OCI-LY7 (cell line): Measurements from ENCODE around the gene ZNF407. TPM values are rescaled to one million over a fixed set of nuclear protein-coding genes. Genes with fewer than 3 reads are reported as not detected.

Experiments used
- BruUV-seq: library from RNA; stranded (reverse); fragments of 400-500 nt; replicated peaks from 2 replicates; lab custom pipeline; 2021; lab: Mats Ljungman, UMichigan
- CTCF ChIA-PET: fragments of 300-600 bp; sonication (Branson Sonifier 250); formaldehyde crosslinking; loops from one replicate; lab custom pipeline; 2022; ENCODE audit warnings: antibody characterized with exemption; ENCODE audit not compliant: unreplicated experiment; lab: Charles Lee
- POLR2A ChIA-PET: fragments of 300-600 bp; sonication (Branson Sonifier 250); formaldehyde crosslinking; loops from one replicate; lab custom pipeline; 2022; ENCODE audit warnings: antibody characterized with exemption; lab: Charles Lee
- DNase-seq: peaks from one replicate; pipeline ENCODE4 v3.0.0-alpha.2; 2015; ENCODE audit warnings: low spot score
- H2AFZ ChIP-seq: fragments of 200-600 bp; sonication (generic), shearing (Covaris generic); 2 replicates; pipeline ENCODE4 v1.6.1; 2014; ENCODE audit warnings: mild to moderate bottlenecking, antibody characterized with exemption, low read length, moderate library complexity
- H3K27ac ChIP-seq: fragments of 200-600 bp; sonication (generic); 2 replicates; pipeline ENCODE4 v1.5.1; 2014; ENCODE audit warnings: mixed run types, low read depth, mild to moderate bottlenecking, moderate library complexity, low read length, inconsistent platforms; ENCODE audit not compliant: poor library complexity, severe bottlenecking
- H3K36me3 ChIP-seq: fragments of 200-600 bp; sonication (generic); 2 replicates; pipeline ENCODE4 v1.6.1; 2014; ENCODE audit warnings: mild to moderate bottlenecking, antibody characterized with exemption, low read length, moderate library complexity, mixed read lengths; ENCODE audit not compliant: insufficient read depth
- H3K4me1 ChIP-seq: fragments of 200-600 bp; sonication (generic); 2 replicates; pipeline ENCODE4 v1.5.1; 2014; ENCODE audit warnings: mild to moderate bottlenecking, low read length; ENCODE audit not compliant: insufficient read depth, poor library complexity, severe bottlenecking
- H3K4me2 ChIP-seq: fragments of 200-600 bp; sonication (generic); 2 replicates; pipeline ENCODE4 v1.6.1; 2014; ENCODE audit warnings: mild to moderate bottlenecking, low read length
- H3K4me3 ChIP-seq: fragments of 200-600 bp; sonication (generic); 2 replicates; pipeline ENCODE4 v1.5.1; 2014; ENCODE audit warnings: mild to moderate bottlenecking, low read depth, low read length; ENCODE audit not compliant: poor library complexity, severe bottlenecking
- H3K79me2 ChIP-seq: fragments of 200-600 bp; sonication (generic); 2 replicates; pipeline ENCODE4 v1.6.1; 2016; ENCODE audit warnings: low read depth, mild to moderate bottlenecking, low read length, moderate library complexity, mixed read lengths; ENCODE audit not compliant: insufficient read depth
- H3K9me2 ChIP-seq: fragments of 200-600 bp; sonication (generic); 2 replicates; pipeline ENCODE4 v1.6.1; 2016; ENCODE audit warnings: mild to moderate bottlenecking, low read length, mixed read lengths; ENCODE audit not compliant: insufficient read depth
- H3K9me3 ChIP-seq: fragments of 200-600 bp; sonication (generic); 2 replicates; pipeline ENCODE4 v1.6.1; 2014; ENCODE audit warnings: mild to moderate bottlenecking, mixed run types, low read length, mixed read lengths
- H4K20me1 ChIP-seq: fragments of 200-600 bp; sonication (generic); 2 replicates; pipeline ENCODE4 v1.6.1; 2014; ENCODE audit warnings: mild to moderate bottlenecking, antibody characterized with exemption, low read length, moderate library complexity, mixed read lengths; ENCODE audit not compliant: insufficient read depth
- EZH2phosphoT487 ChIP-seq: fragments of 200-600 bp; sonication (generic); IDR thresholded peaks from 2 replicates; pipeline ENCODE4 v1.6.1; 2018; ENCODE audit warnings: low read depth, borderline replicate concordance, mild to moderate bottlenecking, mixed run types, antibody characterized with exemption, low read length, moderate library complexity, mixed read lengths
- intact Hi-C: fragments of 100-400 bp; cut with micrococcal nuclease; formaldehyde crosslinking; loops from one replicate; pipeline ENCODE4 v1.10.0; 2022; ENCODE audit not compliant: unreplicated experiment
- total RNA-seq, 2 experiments: library from RNA; depleted of rRNA in 1 of 2; stranded (reverse); fragments of >200 nt in 1 of 2; shearing (Covaris generic) in 1 of 2; gene quantifications; 2 replicates each; pipeline ENCODE4 v1.2.3, GENCODE V29; 2014 to 2022
- TF ChIP-seq, protein P1 (sequence below): fragments of 200-600 bp; sonication (generic); conservative IDR thresholded peaks from 2 replicates; pipeline ENCODE4 v1.5.1; 2014; ENCODE audit warnings: mild to moderate bottlenecking, antibody characterized with exemption, low read length, moderate library complexity, mixed read lengths

Gene ZNF407
- total RNA-seq, 2 experiments from 2014 or later: 8.9 to 11.9 TPM

GRCh38 chr18:75054611-75055010 lies 456.9 kb downstream of the ZNF407 start:
- no peak for DNase-seq
- no peak overlapping the region for H3K4me2 ChIP-seq
- no peaks in the 10 kb centered on the region for H3K9me2 ChIP-seq
- H3K4me3 ChIP-seq: no peak overlapping the region
- ChIA-PET POLR2A (no interaction called here), CTCF (no interaction called here)
- intact Hi-C loops: no loop called here
- no peak overlapping the region for H3K27ac ChIP-seq
- no TSS peak for BruUV-seq
- no peaks in the 10 kb centered on the region for H3K9me3 ChIP-seq
- no peaks in the 10 kb centered on the region for H3K4me1 ChIP-seq
- no peaks in the 10 kb centered on the region for H3K79me2 ChIP-seq
- TF ChIP-seq, protein P1, sequence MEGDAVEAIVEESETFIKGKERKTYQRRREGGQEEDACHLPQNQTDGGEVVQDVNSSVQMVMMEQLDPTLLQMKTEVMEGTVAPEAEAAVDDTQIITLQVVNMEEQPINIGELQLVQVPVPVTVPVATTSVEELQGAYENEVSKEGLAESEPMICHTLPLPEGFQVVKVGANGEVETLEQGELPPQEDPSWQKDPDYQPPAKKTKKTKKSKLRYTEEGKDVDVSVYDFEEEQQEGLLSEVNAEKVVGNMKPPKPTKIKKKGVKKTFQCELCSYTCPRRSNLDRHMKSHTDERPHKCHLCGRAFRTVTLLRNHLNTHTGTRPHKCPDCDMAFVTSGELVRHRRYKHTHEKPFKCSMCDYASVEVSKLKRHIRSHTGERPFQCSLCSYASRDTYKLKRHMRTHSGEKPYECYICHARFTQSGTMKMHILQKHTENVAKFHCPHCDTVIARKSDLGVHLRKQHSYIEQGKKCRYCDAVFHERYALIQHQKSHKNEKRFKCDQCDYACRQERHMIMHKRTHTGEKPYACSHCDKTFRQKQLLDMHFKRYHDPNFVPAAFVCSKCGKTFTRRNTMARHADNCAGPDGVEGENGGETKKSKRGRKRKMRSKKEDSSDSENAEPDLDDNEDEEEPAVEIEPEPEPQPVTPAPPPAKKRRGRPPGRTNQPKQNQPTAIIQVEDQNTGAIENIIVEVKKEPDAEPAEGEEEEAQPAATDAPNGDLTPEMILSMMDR: no peak
- TF ChIP-seq EZH2phosphoT487: no peak
- no peak overlapping the region for H2AFZ ChIP-seq
- H4K20me1 ChIP-seq: no peaks in the 10 kb centered on the region
- H3K36me3 ChIP-seq: no peaks in the 10 kb centered on the region

GRCh38 chr18:75057169-75057960 lies 459.7 kb downstream of the ZNF407 start:
- H3K9me3 ChIP-seq: no peaks in the 10 kb centered on the region
- H3K27ac ChIP-seq: no peak overlapping the region
- H3K4me2 ChIP-seq: no peak overlapping the region
- H3K4me1 ChIP-seq: no peaks in the 10 kb centered on the region
- no peak for DNase-seq
- H3K4me3 ChIP-seq: no peak overlapping the region
- BruUV-seq: no TSS peak
- H3K79me2 ChIP-seq: no peaks in the 10 kb centered on the region
- H2AFZ ChIP-seq: no peak overlapping the region
- CTCF ChIA-PET: no interaction called here
- TF ChIP-seq, protein P1: no peak
- TF ChIP-seq EZH2phosphoT487: no peak
- H3K9me2 ChIP-seq: no peaks in the 10 kb centered on the region
- POLR2A ChIA-PET: no interaction called here
- no peaks in the 10 kb centered on the region for H3K36me3 ChIP-seq
- H4K20me1 ChIP-seq: no peaks in the 10 kb centered on the region
- intact Hi-C loops: no loop called here

DNA sequence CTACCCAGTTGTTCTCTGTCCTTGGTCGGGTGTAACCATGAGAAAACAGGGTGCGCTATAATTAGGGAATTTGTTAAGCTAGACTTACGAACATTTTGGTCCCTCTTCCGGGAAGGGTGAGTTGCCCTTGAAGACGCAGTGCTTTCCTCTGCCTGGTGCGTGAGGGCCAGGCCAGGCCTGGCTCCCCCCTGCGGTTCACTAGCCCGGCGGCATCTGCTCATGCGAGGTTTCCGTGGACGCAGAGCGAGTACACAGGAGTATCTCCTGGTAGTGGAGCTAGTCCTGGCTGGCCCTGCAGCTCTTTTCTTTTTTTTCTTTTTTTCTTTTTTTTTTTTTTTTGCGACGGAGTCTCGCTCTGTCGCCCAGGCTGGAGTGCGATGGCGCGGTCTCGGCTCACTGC lies 462.5 kb downstream of the ZNF407 start:
- TF ChIP-seq, protein P1: no peak
- no peak for TF ChIP-seq EZH2phosphoT487
- Histone ChIP-seq H4K20me1 (no peaks in the 10 kb centered on the region), H3K27ac (no peak overlapping the region), H3K79me2 (no peaks in the 10 kb centered on the region), H2AFZ (no peak overlapping the region), H3K4me1 (no peaks in the 10 kb centered on the region), H3K4me3 (no peak overlapping the region), H3K4me2 (no peak overlapping the region), H3K9me2 (no peaks in the 10 kb centered on the region), H3K9me3 (no peaks in the 10 kb centered on the region), H3K36me3 (no peaks in the 10 kb centered on the region)
- ChIA-PET POLR2A (no interaction called here), CTCF (no interaction called here)
- intact Hi-C loops: no loop called here
- no peak for DNase-seq
- no TSS peak for BruUV-seq
